ENCODE data around the gene MICAL2.

The MICAL2 gene

DNA sequence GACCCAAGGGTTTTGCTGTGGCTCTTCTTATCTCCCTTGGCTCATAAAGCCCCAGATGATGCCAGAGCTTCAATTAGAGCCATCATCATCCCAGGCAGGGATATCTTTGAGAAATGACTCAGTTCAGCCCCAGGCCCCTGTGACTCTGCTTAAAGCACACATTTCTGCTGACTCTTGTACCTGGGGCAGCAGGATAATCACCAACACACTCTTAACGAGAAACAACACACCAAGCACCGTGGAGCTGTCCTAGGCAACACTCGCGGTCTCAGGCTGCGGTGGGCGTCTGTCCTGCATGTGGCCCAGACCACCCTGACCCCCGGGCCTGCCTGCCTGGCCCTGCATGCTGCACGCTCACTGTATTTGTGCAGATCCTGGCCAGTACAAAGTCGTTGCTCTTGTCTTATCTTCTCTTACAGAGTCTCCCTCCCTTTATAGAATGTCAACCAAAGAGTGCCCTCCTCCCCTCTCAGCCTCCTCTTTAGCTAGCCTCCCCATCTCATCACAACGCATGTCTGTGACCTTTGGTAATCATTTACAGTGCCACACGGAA, 152.8 kb downstream of the MICAL2 start:
- no peak overlapping the region for H3K27ac Mint-ChIP-seq
- no peak overlapping the region for H3K4me3 Mint-ChIP-seq
- no peaks in the 10 kb centered on the region for H3K9me3 Mint-ChIP-seq
- peaks cover 3% of the 10 kb centered on the region for H3K36me3 Mint-ChIP-seq
- no peaks in the 10 kb centered on the region for H3K27me3 Mint-ChIP-seq
- H3K4me1 Mint-ChIP-seq: no peaks in the 10 kb centered on the region

- no peaks in the 10 kb centered on the region for H3K9me3 Mint-ChIP-seq
- no peaks in the 10 kb centered on the region for H3K4me1 Mint-ChIP-seq
- peaks cover 3% of the 10 kb centered on the region for H3K36me3 Mint-ChIP-seq
- no peaks in the 10 kb centered on the region for H3K27me3 Mint-ChIP-seq
- H3K27ac Mint-ChIP-seq: no peak overlapping the region
- no peak overlapping the region for H3K4me3 Mint-ChIP-seq
Observed at GRCh38 chr11:12264361-12264760, 154.0 kb downstream of the MICAL2 start.

DNA sequence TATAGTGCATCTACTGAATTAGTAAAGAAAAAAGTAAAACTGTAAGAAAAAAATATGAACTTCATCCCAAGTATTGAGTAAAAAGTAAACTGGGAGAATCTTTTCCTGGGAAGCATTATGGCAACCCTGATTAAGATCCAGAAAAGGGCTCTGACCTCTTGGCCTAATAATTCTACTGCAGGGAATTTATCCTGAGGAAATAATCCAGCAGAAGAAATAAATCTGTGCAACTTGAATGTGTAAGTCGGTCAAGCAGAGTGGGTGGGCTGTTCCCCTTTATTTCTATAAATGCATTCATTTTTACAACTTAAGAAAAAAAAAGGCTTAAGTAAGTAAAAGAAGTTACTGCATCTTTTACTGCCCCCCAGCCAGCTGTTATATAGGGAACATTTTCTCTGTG, 155.7 kb downstream of the MICAL2 start:
- Mint-ChIP-seq H3K36me3 (peaks cover 2% of the 10 kb centered on the region), H3K4me1 (no peaks in the 10 kb centered on the region), H3K9me3 (no peaks in the 10 kb centered on the region), H3K4me3 (no peak overlapping the region), H3K27ac (no peak overlapping the region), H3K27me3 (no peaks in the 10 kb centered on the region)

DNA sequence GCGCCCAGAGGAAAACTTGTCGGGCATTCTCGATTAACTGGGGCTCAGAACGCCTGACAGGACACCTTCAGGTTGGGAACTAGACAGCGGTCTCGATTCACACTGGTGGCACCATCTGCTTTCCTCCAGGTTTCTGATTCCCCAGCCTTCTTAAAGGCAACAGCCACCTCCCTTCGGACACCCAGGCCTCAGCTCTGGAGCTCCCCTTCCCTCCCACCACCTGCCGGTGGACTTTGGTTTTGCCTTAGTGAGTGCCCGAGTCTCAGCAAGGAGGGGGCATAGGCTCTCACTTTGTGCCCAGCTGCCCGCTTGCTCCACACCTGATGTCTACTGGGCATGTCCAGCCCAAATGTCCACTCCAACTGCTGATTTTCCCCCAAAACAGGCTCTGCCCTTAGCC, 156.6 kb downstream of the MICAL2 start:
- Mint-ChIP-seq H3K36me3 (peaks cover 2% of the 10 kb centered on the region), H3K4me1 (no peaks in the 10 kb centered on the region), H3K27me3 (no peaks in the 10 kb centered on the region), H3K4me3 (no peak overlapping the region), H3K9me3 (no peaks in the 10 kb centered on the region), H3K27ac (no peak overlapping the region)

DNA sequence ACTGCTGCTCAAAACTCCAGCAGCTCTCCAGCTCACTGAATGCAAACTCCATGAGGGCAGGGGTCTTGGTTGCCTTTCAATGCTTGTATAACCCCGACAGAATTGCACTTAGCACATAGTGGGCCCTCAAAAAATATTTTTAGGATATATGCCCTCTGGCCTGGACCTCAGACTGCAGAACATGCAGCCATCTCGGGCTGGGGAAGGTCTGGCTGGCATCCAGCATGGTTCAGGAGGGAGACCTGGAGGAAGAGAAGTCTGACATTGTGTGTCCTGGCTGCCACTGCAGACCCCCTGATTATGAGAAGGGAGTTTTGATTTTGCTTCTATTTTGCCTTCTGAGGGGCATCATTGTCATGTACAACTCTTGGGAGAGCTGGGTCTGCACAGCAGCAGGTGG, 157.5 kb downstream of the MICAL2 start:
- no peaks in the 10 kb centered on the region for H3K36me3 Mint-ChIP-seq
- H3K4me1 Mint-ChIP-seq: no peaks in the 10 kb centered on the region
- no peaks in the 10 kb centered on the region for H3K9me3 Mint-ChIP-seq
- H3K4me3 Mint-ChIP-seq: no peak overlapping the region
- no peaks in the 10 kb centered on the region for H3K27me3 Mint-ChIP-seq
- H3K27ac Mint-ChIP-seq: no peak overlapping the region

DNA sequence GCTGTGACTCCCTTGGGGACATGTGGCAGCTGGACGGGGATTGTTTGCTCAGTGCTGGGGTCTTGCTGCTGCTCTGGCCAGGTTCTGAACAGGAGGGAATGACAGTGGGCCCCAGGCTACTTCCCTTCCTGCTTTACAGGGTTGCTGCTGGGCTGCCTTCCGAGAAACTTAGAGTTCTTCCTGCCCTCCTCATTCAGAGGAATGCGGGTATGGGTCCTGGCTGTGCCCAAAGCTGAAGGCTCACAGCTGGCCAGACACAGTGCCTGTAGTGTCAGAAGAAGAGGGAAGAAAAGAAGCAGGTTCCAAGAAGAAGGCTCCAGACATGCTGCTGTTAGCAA, 158.7 kb downstream of the MICAL2 start:
- Mint-ChIP-seq H3K9me3 (no peaks in the 10 kb centered on the region), H3K4me1 (no peaks in the 10 kb centered on the region), H3K27me3 (no peaks in the 10 kb centered on the region), H3K27ac (no peak overlapping the region), H3K36me3 (no peaks in the 10 kb centered on the region), H3K4me3 (no peak overlapping the region)

- no peaks in the 10 kb centered on the region for H3K27me3 Mint-ChIP-seq
- no peak overlapping the region for H3K4me3 Mint-ChIP-seq
- H3K27ac Mint-ChIP-seq: no peak overlapping the region
- no peaks in the 10 kb centered on the region for H3K9me3 Mint-ChIP-seq
- H3K36me3 Mint-ChIP-seq: no peaks in the 10 kb centered on the region
- no peaks in the 10 kb centered on the region for H3K4me1 Mint-ChIP-seq
Observed at GRCh38 chr11:12269446-12270214, 159.2 kb downstream of the MICAL2 start.

GRCh38 chr11:12270215-12270797, 159.9 kb downstream of the MICAL2 start:
- Mint-ChIP-seq H3K4me3 (no peak overlapping the region), H3K27me3 (no peaks in the 10 kb centered on the region)

GRCh38 chr11:12270817-12271216, 160.4 kb downstream of the MICAL2 start:
- Mint-ChIP-seq H3K27ac (no peak overlapping the region), H3K4me1 (no peaks in the 10 kb centered on the region), H3K9me3 (no peaks in the 10 kb centered on the region), H3K36me3 (no peaks in the 10 kb centered on the region), H3K27me3 (no peaks in the 10 kb centered on the region), H3K4me3 (no peak overlapping the region)

More at GRCh38 chr11:12270215-12270797, 159.9 kb downstream of the MICAL2 start:
- Mint-ChIP-seq H3K27ac (no peak overlapping the region), H3K4me1 (no peaks in the 10 kb centered on the region), H3K36me3 (no peaks in the 10 kb centered on the region), H3K9me3 (no peaks in the 10 kb centered on the region)

DNA sequence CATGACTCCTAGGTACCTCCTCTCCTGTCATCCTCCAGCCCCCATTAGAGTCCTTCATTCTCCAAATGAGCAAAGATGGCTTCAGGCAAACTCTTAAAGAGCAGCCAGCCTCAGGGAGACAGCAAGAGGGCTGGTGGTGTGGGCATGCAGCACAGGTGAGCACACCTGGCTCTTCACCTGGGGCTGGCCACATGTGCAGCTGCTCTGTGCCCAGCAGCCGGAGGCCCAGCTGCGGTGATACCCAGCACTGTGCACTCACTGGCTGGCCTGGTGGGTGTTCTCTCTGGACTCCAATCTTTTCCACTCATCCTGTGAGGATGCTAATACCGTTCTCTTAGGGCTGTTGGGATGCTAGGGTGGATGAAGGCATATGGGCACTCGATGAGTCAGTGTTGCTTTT, 160.9 kb downstream of the MICAL2 start:
- Mint-ChIP-seq H3K4me3 (no peak overlapping the region), H3K9me3 (no peaks in the 10 kb centered on the region), H3K27me3 (no peaks in the 10 kb centered on the region), H3K27ac (no peak overlapping the region), H3K36me3 (no peaks in the 10 kb centered on the region), H3K4me1 (no peaks in the 10 kb centered on the region)

GRCh38 chr11:12271826-12272366, 161.5 kb downstream of the MICAL2 start:
- no peak overlapping the region for H3K4me3 Mint-ChIP-seq
- no peaks in the 10 kb centered on the region for H3K27me3 Mint-ChIP-seq
- H3K36me3 Mint-ChIP-seq: no peaks in the 10 kb centered on the region
- H3K27ac Mint-ChIP-seq: no peak overlapping the region
- no peaks in the 10 kb centered on the region for H3K9me3 Mint-ChIP-seq
- no peaks in the 10 kb centered on the region for H3K4me1 Mint-ChIP-seq

DNA sequence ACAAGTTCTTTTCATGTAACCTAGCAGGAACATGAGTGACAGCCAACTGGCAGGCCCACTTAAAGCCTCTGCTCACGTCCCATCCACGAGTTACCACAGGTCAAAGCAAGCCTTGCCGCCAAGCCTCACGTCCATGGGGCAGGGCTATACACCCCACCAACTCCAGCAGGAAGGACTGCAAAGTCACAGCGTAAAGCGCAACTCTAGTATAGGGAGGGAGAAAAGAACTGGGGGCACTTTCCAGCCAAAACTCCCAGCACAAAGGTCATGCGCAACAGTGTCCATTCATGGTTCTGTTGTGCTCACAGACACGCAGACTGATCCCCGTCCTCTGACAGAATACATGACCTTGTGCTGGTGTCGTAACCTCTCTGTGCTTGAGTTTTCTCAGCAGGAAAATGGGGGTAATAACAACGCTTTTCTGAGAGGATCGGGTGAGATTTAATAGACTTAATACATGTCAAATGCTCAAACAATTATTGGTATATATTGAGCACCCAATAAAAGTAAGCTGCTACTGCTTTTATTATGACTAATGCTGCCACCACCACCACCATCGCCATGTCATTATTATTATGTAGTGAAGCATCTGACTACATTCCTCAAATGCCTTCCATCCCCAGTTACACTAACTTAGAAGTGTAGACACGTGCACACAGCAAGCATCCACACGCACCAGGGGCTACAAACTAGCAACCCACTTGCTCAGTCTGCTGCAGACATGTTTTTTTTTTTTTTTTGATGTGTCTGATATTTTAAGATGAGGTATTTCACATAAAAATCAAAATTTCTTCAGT, 162.6 kb downstream of the MICAL2 start:
- H3K36me3 Mint-ChIP-seq: no peaks in the 10 kb centered on the region
- no peak overlapping the region for H3K4me3 Mint-ChIP-seq
- H3K4me1 Mint-ChIP-seq: no peaks in the 10 kb centered on the region
- no peaks in the 10 kb centered on the region for H3K9me3 Mint-ChIP-seq
- H3K27ac Mint-ChIP-seq: no peak overlapping the region
- no peaks in the 10 kb centered on the region for H3K27me3 Mint-ChIP-seq

- H3K4me3 Mint-ChIP-seq: no peak overlapping the region
- no peaks in the 10 kb centered on the region for H3K9me3 Mint-ChIP-seq
- no peaks in the 10 kb centered on the region for H3K36me3 Mint-ChIP-seq
- no peak overlapping the region for H3K27ac Mint-ChIP-seq
- no peaks in the 10 kb centered on the region for H3K4me1 Mint-ChIP-seq
- H3K27me3 Mint-ChIP-seq: no peaks in the 10 kb centered on the region
Observed at GRCh38 chr11:12273618-12273995, 163.2 kb downstream of the MICAL2 start.

- Mint-ChIP-seq H3K4me3 (no peak overlapping the region), H3K27me3 (no peaks in the 10 kb centered on the region), H3K4me1 (no peaks in the 10 kb centered on the region), H3K27ac (no peak overlapping the region), H3K36me3 (no peaks in the 10 kb centered on the region), H3K9me3 (no peaks in the 10 kb centered on the region)
Observed at GRCh38 chr11:12274056-12274455, 163.7 kb downstream of the MICAL2 start.

DNA sequence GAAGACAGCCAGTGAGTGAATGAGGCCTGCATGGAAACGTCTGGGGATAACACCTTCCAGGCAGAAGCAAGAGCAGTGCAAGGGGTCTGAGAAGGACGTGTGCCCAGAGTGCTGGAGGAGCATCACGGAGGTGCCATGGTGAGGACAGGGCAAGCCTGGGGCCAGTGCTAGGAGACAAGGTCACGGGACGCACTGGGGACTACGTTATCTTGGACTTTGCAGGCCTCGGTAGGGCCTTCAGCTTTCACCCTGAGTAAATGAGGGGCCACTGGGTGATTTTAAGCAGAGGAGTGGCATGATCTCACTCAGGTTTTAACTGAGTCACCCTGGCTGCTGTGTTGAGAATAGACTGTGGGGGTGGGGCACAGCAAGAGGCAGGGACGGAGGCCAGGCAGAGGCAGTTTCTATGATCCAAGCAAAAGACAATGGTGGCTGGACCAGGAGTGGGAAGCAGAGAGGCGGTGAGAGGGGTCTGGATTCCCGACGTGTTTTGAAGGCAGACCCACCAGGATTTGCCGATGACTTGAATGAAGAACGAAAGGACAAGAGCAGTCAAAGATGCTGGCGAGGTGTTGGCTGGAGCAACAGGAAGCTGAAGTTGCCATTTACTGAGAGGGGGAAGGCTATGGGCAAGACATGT, 164.3 kb downstream of the MICAL2 start:
- Mint-ChIP-seq H3K4me3 (no peak overlapping the region), H3K27ac (no peak overlapping the region), H3K36me3 (no peaks in the 10 kb centered on the region), H3K4me1 (no peaks in the 10 kb centered on the region), H3K9me3 (no peaks in the 10 kb centered on the region), H3K27me3 (no peaks in the 10 kb centered on the region)

Data from activated naive CD4-positive, alpha-beta T cell treated with anti-CD3 and anti-CD28 coated beads, Interleukin-2, amount 50 U/mL, for 24 hours (primary cell).